Natural killer cell (primary cell): ENCODE results near the gene DHRS4L2. TPM values are rescaled to one million over a fixed set of nuclear protein-coding genes. Genes with fewer than 3 reads are reported as not detected.
A peak's percentile ranks its signal among the peaks of the same experiment; 100 is the strongest.

ENCODE experiments used
- ATAC-seq, 3 donors: fragments of 150-1000 bp in 2 of 3; fragments of 200-7000 bp in 1 of 3; cut with Tn5 transposase; 1 replicate in 1 of 3; 2 replicates in 2 of 3; pipeline ENCODE4 v1.10.0; 2021; ENCODE audit warnings: mild to moderate bottlenecking in 2 of 3, moderate library complexity in 2 of 3
- DNase-seq, 2 donors: peaks; one replicate each; pipeline versions ENCODE4 v3.0.0 to v3.0.0-alpha.2; 2013 to 2021; ENCODE audit warnings: mixed read lengths in 1 of 2
- H3K27ac ChIP-seq: one replicate; pipeline ENCODE4 v1.5.1; 2013; ENCODE audit warnings: mild to moderate bottlenecking, low read length
- H3K27me3 ChIP-seq: one replicate; pipeline ENCODE4 v1.6.1; 2013; ENCODE audit warnings: low read length; ENCODE audit not compliant: control insufficient read depth, insufficient read depth
- H3K36me3 ChIP-seq: one replicate; pipeline ENCODE4 v1.6.1; 2013; ENCODE audit warnings: low read length; ENCODE audit not compliant: control insufficient read depth, insufficient read depth
- H3K4me1 ChIP-seq: one replicate; pipeline ENCODE4 v1.6.1; 2013; ENCODE audit warnings: low read length; ENCODE audit not compliant: control insufficient read depth, insufficient read depth
- H3K4me3 ChIP-seq: one replicate; pipeline ENCODE4 v1.5.1; 2013; ENCODE audit warnings: low read length
- H3K9me3 ChIP-seq: one replicate; pipeline ENCODE4 v1.6.1; 2013; ENCODE audit warnings: low read length; ENCODE audit not compliant: control insufficient read depth, insufficient read depth
- H3K27ac Mint-ChIP-seq, 2 donors: one replicate each; pipeline ENCODE4 v1.8.0; 2022; ENCODE audit warnings: mild to moderate bottlenecking in 2 of 2, mixed read lengths in 2 of 2, moderate library complexity in 1 of 2
- H3K27me3 Mint-ChIP-seq, 2 donors: one replicate each; pipeline ENCODE4 v1.8.0; 2022; ENCODE audit warnings: low read depth in 2 of 2, mixed read lengths in 2 of 2
- H3K36me3 Mint-ChIP-seq: one replicate; pipeline ENCODE4 v1.8.0; 2022; ENCODE audit warnings: mixed read lengths
- H3K4me1 Mint-ChIP-seq, 2 donors: one replicate each; pipeline ENCODE4 v1.8.0; 2022; ENCODE audit warnings: mixed read lengths in 2 of 2
- H3K4me3 Mint-ChIP-seq: one replicate; pipeline ENCODE4 v1.8.0; 2022; ENCODE audit warnings: mild to moderate bottlenecking, moderate library complexity, mixed read lengths
- H3K9me3 Mint-ChIP-seq, 2 donors: one replicate each; pipeline ENCODE4 v1.8.0; 2022; ENCODE audit warnings: mixed read lengths in 2 of 2
- CTCF ChIP-seq: fragments of 200-600 bp; IDR thresholded peaks from one replicate; pipeline ENCODE4 v1.8.0; 2022; ENCODE audit warnings: antibody characterized with exemption
- WGBS: methylation state at CpG from one replicate; pipeline ENCODE4 v1.1.7; 2013; ENCODE audit warnings: missing lambda C conversion rate; ENCODE audit not compliant: insufficient coverage; 5-methylcytosine and 5-hydroxymethylcytosine counted together
- intact Hi-C: fragments of 100-400 bp; cut with micrococcal nuclease; formaldehyde crosslinking; loops from one replicate; pipeline ENCODE4 v1.14.2; 2022
- total RNA-seq, 4 donors: library from RNA; stranded (reverse); fragments of 120-200 nt in 1 of 4; gene quantifications; one replicate each; pipeline versions ENCODE4 v1.2.3 to v1.2.4, GENCODE V29; 2013 to 2022

Gene DHRS4L2
- total RNA-seq, 3 donors from 2014 or later (not counting 1 experiment from before 2014, with no cell fraction given): 8.6 to 12.4 (median 9.7) TPM

GRCh38 chr14:24054324-24054641 is 65.6 kb downstream of the DHRS4L2 start:
- peak overlapping the region in 1 of 2 donors; percentile 90 for H3K27ac Mint-ChIP-seq
- intact Hi-C loops: no loop called here

GRCh38 chr14:24054646-24055045 is 65.9 kb downstream of the DHRS4L2 start:
- intact Hi-C loops: no loop called here
- no peak overlapping the region for H3K4me3 Mint-ChIP-seq
- WGBS: 92% methylated on average over 9 of the region's 9 CpGs

More at GRCh38 chr14:24054324-24054641, 65.6 kb downstream of the DHRS4L2 start:
- WGBS: 77% methylated on average over 6 of the region's 6 CpGs
- H3K4me1 ChIP-seq: peaks cover 29% of the 10 kb centered on the region
- peaks cover 0 to 5% of the 10 kb centered on the region in 2 donors for H3K27me3 Mint-ChIP-seq
- no peak for DNase-seq
- H3K4me3 ChIP-seq: no peak overlapping the region
- no peak for ATAC-seq
- no peak for TF ChIP-seq CTCF
- no peaks in the 10 kb centered on the region for H3K9me3 ChIP-seq
- no peaks in the 10 kb centered on the region for H3K27me3 ChIP-seq
- H3K36me3 ChIP-seq: no peaks in the 10 kb centered on the region
- no peak overlapping the region for H3K27ac ChIP-seq
- no peaks in the 10 kb centered on the region for H3K9me3 Mint-ChIP-seq
- peaks cover 18 to 53% of the 10 kb centered on the region in 2 donors for H3K4me1 Mint-ChIP-seq
- H3K4me3 Mint-ChIP-seq: no peak overlapping the region
- no peaks in the 10 kb centered on the region for H3K36me3 Mint-ChIP-seq

More at GRCh38 chr14:24054646-24055045, 65.9 kb downstream of the DHRS4L2 start:
- DNase-seq: no peak
- Mint-ChIP-seq H3K36me3 (no peaks in the 10 kb centered on the region), H3K9me3 (no peaks in the 10 kb centered on the region), H3K27ac (peak overlapping the region in 1 of 2 donors; percentile 73), H3K4me1 (peaks cover 18 to 56% of the 10 kb centered on the region in 2 donors), H3K27me3 (peaks cover 0 to 5% of the 10 kb centered on the region in 2 donors)
- H3K4me1 ChIP-seq: peaks cover 29% of the 10 kb centered on the region
- H3K27ac ChIP-seq: no peak overlapping the region
- H3K9me3 ChIP-seq: no peaks in the 10 kb centered on the region
- H3K36me3 ChIP-seq: no peaks in the 10 kb centered on the region
- H3K4me3 ChIP-seq: no peak overlapping the region
- H3K27me3 ChIP-seq: no peaks in the 10 kb centered on the region
- no peak for ATAC-seq
- TF ChIP-seq CTCF: no peak

Other genes with a start within 250 kb of the DHRS4L2 start
- gene DHRS4, start 35.2 kb upstream of the DHRS4L2 start, total RNA-seq: 10 to 100 TPM in 1 of 3 donors, 1 to 10 TPM in 2; 7.5 to 10.1 (median 9.9) TPM
- gene CARMIL3, start 63.1 kb downstream of the DHRS4L2 start, total RNA-seq: 10 to 100 TPM; 17.8 to 28.6 (median 18.6) TPM
- gene CPNE6, start 82.6 kb downstream of the DHRS4L2 start, total RNA-seq: not detected
- 10 to 100 TPM in 2 of 3 donors, 1 to 10 TPM in 1; 9.8 to 13.8 (median 12.3) TPM for gene PCK2, start 105.4 kb downstream of the DHRS4L2 start, total RNA-seq
- 10 to 100 TPM; 77.5 to 99.3 (median 96.3) TPM for gene DCAF11, start 125.8 kb downstream of the DHRS4L2 start, total RNA-seq
- 1 to 10 TPM in 2 of 3 donors, under 1 TPM in 1; 0.78 to 3.3 (median 2.8) TPM for gene NRL, start 126.0 kb downstream of the DHRS4L2 start, total RNA-seq
- 1 to 10 TPM in 2 of 3 donors, under 1 TPM in 1; 0.80 to 2.8 (median 2.3) TPM for gene FITM1, start 141.7 kb downstream of the DHRS4L2 start, total RNA-seq
- 100 to 1,000 TPM; 315 to 345 (median 318) TPM for gene PSME1, start 147.3 kb downstream of the DHRS4L2 start, total RNA-seq
- 10 to 100 TPM in 2 of 3 donors, 1 to 10 TPM in 1; 9.3 to 12.3 (median 12.0) TPM for gene EMC9, start 152.7 kb downstream of the DHRS4L2 start, total RNA-seq
- 100 to 1,000 TPM; 193 to 237 (median 234) TPM for gene PSME2, start 157.7 kb downstream of the DHRS4L2 start, total RNA-seq
- gene RNF31, start 158.6 kb downstream of the DHRS4L2 start, total RNA-seq: 100 to 1,000 TPM in 2 of 3 donors, 10 to 100 TPM in 1; 96.9 to 134 (median 125) TPM
- gene IRF9, start 172.3 kb downstream of the DHRS4L2 start, total RNA-seq: 100 to 1,000 TPM; 178 to 348 (median 319) TPM
- 100 to 1,000 TPM in 2 of 3 donors, 10 to 100 TPM in 1; 77.7 to 138 (median 103) TPM for gene REC8, start 183.2 kb downstream of the DHRS4L2 start, total RNA-seq
- gene IPO4, start 199.9 kb downstream of the DHRS4L2 start, total RNA-seq: 10 to 100 TPM; 46.2 to 61.5 (median 51.9) TPM
- 10 to 100 TPM; 15.2 to 32.1 (median 28.7) TPM for gene TM9SF1, start 206.5 kb downstream of the DHRS4L2 start, total RNA-seq
- 1 to 10 TPM; 1.3 to 2.9 (median 1.5) TPM for gene TSSK4, start 216.8 kb downstream of the DHRS4L2 start, total RNA-seq
- 100 to 1,000 TPM; 105 to 118 (median 115) TPM for gene CHMP4A, start 224.6 kb downstream of the DHRS4L2 start, total RNA-seq
- 1 to 10 TPM; 4.0 to 6.1 (median 5.5) TPM for gene MDP1, start 227.1 kb downstream of the DHRS4L2 start, total RNA-seq
- 100 to 1,000 TPM in 1 of 3 donors, 10 to 100 TPM in 2; 93.6 to 109 (median 95.9) TPM for gene NEDD8, start 243.4 kb downstream of the DHRS4L2 start, total RNA-seq
- 10 to 100 TPM; 46.5 to 63.3 (median 53.3) TPM for gene GMPR2, start 244.0 kb downstream of the DHRS4L2 start, total RNA-seq